Stimulated activated CD4-positive, alpha-beta T cell treated with anti-CD3 and anti-CD28 coated beads, Interleukin-1b, Interleukin-23, amount 100 ng/mL, for 1 hour (primary cell): Measurements from ENCODE around the gene USB1.
A peak's percentile ranks its signal among the peaks of the same experiment; 100 is the strongest.

ENCODE experiments used
- DNase-seq, 2 donors: peaks; one replicate each; pipeline ENCODE4 v3.0.0-alpha.2; 2020; ENCODE audit warnings: low read depth in 2 of 2

USB1 gene

GRCh38 chr16:58019866-58020538, 18.8 kb downstream of the USB1 start:
- DNase-seq = no peak

GRCh38 chr16:58020628-58021521, 19.7 kb downstream of the USB1 start:
- DNase-seq = no peak

- DNase-seq = no peak
Measured at GRCh38 chr16:58021661-58022551, 20.7 kb downstream of the USB1 start.

GRCh38 chr16:58022601-58023371, 21.6 kb downstream of the USB1 start:
- DNase-seq = no peak

- DNase-seq = no peak
Measured at GRCh38 chr16:58024486-58025350, 23.5 kb downstream of the USB1 start.

GRCh38 chr16:58025351-58026138, 24.3 kb downstream of the USB1 start, which contains the start of gene MMP15:
MMP15 (plus strand) TSS chr16:58025754; CDS start chr16:58026351, 597 bp downstream.
- peak; percentile 6 to 46 for DNase-seq

GRCh38 chr16:58026139-58026704, 25.0 kb downstream of the USB1 start:
- no peak for DNase-seq

- DNase-seq = no peak
Measured at GRCh38 chr16:58026705-58027160, 25.5 kb downstream of the USB1 start.

- DNase-seq = no peak
Measured at GRCh38 chr16:58027161-58027915, 26.1 kb downstream of the USB1 start.

GRCh38 chr16:58027916-58028455, 26.8 kb downstream of the USB1 start:
- no peak for DNase-seq

GRCh38 chr16:58028541-58029070, 27.4 kb downstream of the USB1 start:
- DNase-seq = no peak

- no peak for DNase-seq
Measured at GRCh38 chr16:58029410-58029809, 28.2 kb downstream of the USB1 start.

- DNase-seq = no peak
Measured at GRCh38 chr16:58030136-58030840, 29.1 kb downstream of the USB1 start.

GRCh38 chr16:58031016-58031800, 30.0 kb downstream of the USB1 start:
- no peak for DNase-seq

- DNase-seq = no peak
Measured at GRCh38 chr16:58032710-58033293, 31.6 kb downstream of the USB1 start.
